H9 (cell line): ENCODE data around the gene CHN1. TPM values are rescaled to one million over a fixed set of nuclear protein-coding genes. Genes with fewer than 3 reads are reported as not detected.
A peak's percentile ranks its signal among the peaks of the same experiment; 100 is the strongest.

Experiments used
- DNase-seq: peaks from one replicate; pipeline ENCODE4 v3.0.0-alpha.2; 2017
- H2AFZ ChIP-seq: one replicate; pipeline ENCODE4 v1.6.1; 2013; ENCODE audit warnings: mild to moderate bottlenecking, low read length, control low read depth, moderate library complexity
- H2AK5ac ChIP-seq: 2 replicates; pipeline ENCODE4 v1.6.1; 2013; ENCODE audit warnings: low read length, control low read depth, mixed read lengths; ENCODE audit not compliant: insufficient read length
- H2BK120ac ChIP-seq: one replicate; pipeline ENCODE4 v1.6.1; 2013; ENCODE audit warnings: low read depth, mild to moderate bottlenecking, low read length, control low read depth, inconsistent platforms; ENCODE audit not compliant: poor library complexity, severe bottlenecking
- H2BK12ac ChIP-seq: 2 replicates; pipeline ENCODE4 v1.6.1; 2013; ENCODE audit warnings: low read length, control low read depth, mixed read lengths, low read depth; ENCODE audit not compliant: insufficient read length
- H2BK15ac ChIP-seq: 2 replicates; pipeline ENCODE4 v1.6.1; 2013; ENCODE audit warnings: low read depth, low read length, control low read depth
- H2BK20ac ChIP-seq: one replicate; pipeline ENCODE4 v1.6.1; 2013; ENCODE audit warnings: low read depth, mild to moderate bottlenecking, low read length, control low read depth, inconsistent platforms; ENCODE audit not compliant: poor library complexity, severe bottlenecking
- H2BK5ac ChIP-seq: 2 replicates; pipeline ENCODE4 v1.6.1; 2013; ENCODE audit warnings: low read length, control low read depth, mixed read lengths; ENCODE audit not compliant: insufficient read length
- H3K14ac ChIP-seq: 2 replicates; pipeline ENCODE4 v1.6.1; 2013; ENCODE audit warnings: low read length, control low read depth; ENCODE audit not compliant: insufficient read depth
- H3K18ac ChIP-seq: 2 replicates; pipeline ENCODE4 v1.6.1; 2013; ENCODE audit warnings: low read depth, mild to moderate bottlenecking, mixed read lengths, low read length, control low read depth; ENCODE audit not compliant: insufficient read length
- H3K23ac ChIP-seq: 2 replicates; pipeline ENCODE4 v1.6.1; 2013; ENCODE audit warnings: low read length, control low read depth, mixed read lengths, low read depth; ENCODE audit not compliant: insufficient read length
- H3K23me2 ChIP-seq: 2 replicates; pipeline ENCODE4 v1.6.1; 2013; ENCODE audit warnings: low read depth, mild to moderate bottlenecking, mixed read lengths, low read length, control low read depth; ENCODE audit not compliant: insufficient read length, poor library complexity, severe bottlenecking
- H3K27ac ChIP-seq: 2 replicates; pipeline ENCODE4 v1.5.1; 2013; ENCODE audit warnings: low read length, control low read depth, mixed read lengths, low read depth; ENCODE audit not compliant: insufficient read length
- H3K27me3 ChIP-seq: 2 replicates; pipeline ENCODE4 v1.6.1; 2013; ENCODE audit warnings: low read length, control low read depth, inconsistent platforms; ENCODE audit not compliant: insufficient read depth
- H3K4ac ChIP-seq: 2 replicates; pipeline ENCODE4 v1.6.1; 2013; ENCODE audit warnings: low read depth, mild to moderate bottlenecking, control low read depth, inconsistent platforms, low read length, moderate library complexity
- H3K4me1 ChIP-seq: 2 replicates; pipeline ENCODE4 v1.6.1; 2013; ENCODE audit warnings: low read length, control low read depth, inconsistent platforms; ENCODE audit not compliant: insufficient read depth
- H3K4me2 ChIP-seq: 2 replicates; pipeline ENCODE4 v1.6.1; 2013; ENCODE audit warnings: low read length, control low read depth, mixed read lengths; ENCODE audit not compliant: insufficient read length, insufficient read depth
- H3K56ac ChIP-seq: 2 replicates; pipeline ENCODE4 v1.6.1; 2013; ENCODE audit warnings: low read depth, mild to moderate bottlenecking, mixed read lengths, low read length, control low read depth; ENCODE audit not compliant: insufficient read length
- H3K79me1 ChIP-seq: 2 replicates; pipeline ENCODE4 v1.6.1; 2013; ENCODE audit warnings: low read depth, mild to moderate bottlenecking, moderate library complexity, low read length, control low read depth, inconsistent platforms; ENCODE audit not compliant: insufficient read depth, poor library complexity, severe bottlenecking
- H3K79me2 ChIP-seq: 2 replicates; pipeline ENCODE4 v1.6.1; 2013; ENCODE audit warnings: low read length, control low read depth, inconsistent platforms; ENCODE audit not compliant: insufficient read depth
- H3K9ac ChIP-seq: 2 replicates; pipeline ENCODE4 v1.6.1; 2013; ENCODE audit warnings: low read length, control low read depth, mixed read lengths; ENCODE audit not compliant: insufficient read length; ENCODE audit errors: extremely low read depth
- H3K9me3 ChIP-seq: one replicate; pipeline ENCODE4 v1.6.1; 2013; ENCODE audit warnings: low read depth, low read length, inconsistent platforms; ENCODE audit not compliant: control insufficient read depth
- H3T11ph ChIP-seq: one replicate; pipeline ENCODE4 v1.6.1; 2013; ENCODE audit warnings: mild to moderate bottlenecking, low read length, control low read depth, inconsistent platforms
- H4K20me1 ChIP-seq: one replicate; pipeline ENCODE4 v1.6.1; 2013; ENCODE audit not compliant: control insufficient read depth, insufficient read length, insufficient read depth
- H4K5ac ChIP-seq: 2 replicates; pipeline ENCODE4 v1.6.1; 2013; ENCODE audit warnings: low read depth, mild to moderate bottlenecking, mixed read lengths, low read length, control low read depth; ENCODE audit not compliant: insufficient read length
- H4K8ac ChIP-seq: replicated peaks from 2 replicates; pipeline ENCODE4 v1.6.1; 2013; ENCODE audit warnings: low read length, control low read depth, mixed read lengths, low read depth; ENCODE audit not compliant: insufficient read length
- H4K91ac ChIP-seq: 2 replicates; pipeline ENCODE4 v1.6.1; 2013; ENCODE audit warnings: low read depth, mild to moderate bottlenecking, moderate library complexity, mixed read lengths, low read length, control low read depth; ENCODE audit not compliant: insufficient read length
- H3K27ac Mint-ChIP-seq, 3 experiments: 2 replicates in 2 of 3; 3 replicates in 1 of 3; pipeline ENCODE4 v1.8.0; 2020 to 2021; ENCODE audit warnings: mixed read lengths in 3 of 3, mild to moderate bottlenecking in 1 of 3, moderate library complexity in 1 of 3
- H3K27me3 Mint-ChIP-seq: 2 replicates; pipeline ENCODE4 v1.8.0; 2021; ENCODE audit warnings: low read depth, mild to moderate bottlenecking, moderate library complexity, mixed read lengths
- H3K36me3 Mint-ChIP-seq, 3 experiments: 2 replicates in 2 of 3; 3 replicates in 1 of 3; pipeline ENCODE4 v1.8.0; 2020 to 2021; ENCODE audit warnings: low read depth in 3 of 3, mixed read lengths in 3 of 3; ENCODE audit not compliant: insufficient read depth in 1 of 3
- H3K4me1 Mint-ChIP-seq, 2 experiments: 2 replicates each; pipeline ENCODE4 v1.8.0; 2020; ENCODE audit warnings: mixed read lengths in 2 of 2
- H3K4me3 Mint-ChIP-seq, 2 experiments: 2 replicates in 1 of 2; 3 replicates in 1 of 2; pipeline ENCODE4 v1.8.0; 2020 to 2021; ENCODE audit warnings: mild to moderate bottlenecking in 2 of 2, mixed read lengths in 2 of 2, moderate library complexity in 1 of 2
- H3K9me3 Mint-ChIP-seq, 2 experiments: 2 replicates in 1 of 2; 3 replicates in 1 of 2; pipeline ENCODE4 v1.8.0; 2020; ENCODE audit warnings: mild to moderate bottlenecking in 2 of 2, mixed read lengths in 2 of 2, moderate library complexity in 1 of 2
- WGBS: extraction: QIAGEN DNeasy Blood & Tissue Kit; methylation state at CpG from one replicate; pipeline ENCODE4 v1.1.7; 2013; ENCODE audit warnings: missing lambda C conversion rate, low lambda C conversion rate, mixed read lengths; ENCODE audit not compliant: insufficient read length; ENCODE audit errors: extremely low coverage; 5-methylcytosine and 5-hydroxymethylcytosine counted together
- total RNA-seq: library from RNA; stranded (reverse); gene quantifications from 2 replicates; pipeline ENCODE4 v1.2.1, GENCODE V29; 2021
- TF ChIP-seq, protein P1 (sequence below): fragments of 200-600 bp; sonication (generic); conservative IDR thresholded peaks from 3 replicates; pipeline ENCODE4 v1.8.0; 2021; ENCODE audit warnings: antibody characterized with exemption, mild to moderate bottlenecking

Gene CHN1
- total RNA-seq, 1 experiment from 2014 or later, result 33.9 TPM

GRCh38 chr2:174829550-174829949 is 175.6 kb downstream of the CHN1 start:
- Histone ChIP-seq H4K5ac (no peak overlapping the region), H3K4ac (no peak overlapping the region), H3K27me3 (no peaks in the 10 kb centered on the region), H3K9ac (no peak overlapping the region), H3K27ac (no peak overlapping the region), H3K9me3 (no peaks in the 10 kb centered on the region), H3K79me1 (no peaks in the 10 kb centered on the region), H2BK15ac (no peak overlapping the region), H3T11ph (no peak overlapping the region), H4K20me1 (no peaks in the 10 kb centered on the region), H3K18ac (no peak overlapping the region), H2BK120ac (no peak overlapping the region), H2BK20ac (no peak overlapping the region), H2AFZ (no peak overlapping the region), H3K4me2 (no peak overlapping the region), H2AK5ac (no peak overlapping the region), H2BK5ac (no peak overlapping the region), H3K14ac (no peak overlapping the region), H3K23ac (no peak overlapping the region), H4K91ac (no peak overlapping the region), H3K4me1 (peaks cover 10% of the 10 kb centered on the region), H4K8ac (no peak overlapping the region), H3K79me2 (no peaks in the 10 kb centered on the region), H2BK12ac (no peak overlapping the region), H3K23me2 (peaks cover 2% of the 10 kb centered on the region), H3K56ac (no peak overlapping the region)
- Mint-ChIP-seq H3K4me3 (no peak overlapping the region), H3K36me3 (peaks cover 0 to 17% (median 6%) of the 10 kb centered on the region in 3 experiments; a peak in 3 of 7 replicates), H3K4me1 (peaks cover 34 to 47% of the 10 kb centered on the region in 2 experiments), H3K27ac (peak overlapping the region in 2 of 3 experiments; percentile 22 to 30; a peak in 2 of 7 replicates), H3K9me3 (no peaks in the 10 kb centered on the region), H3K27me3 (no peaks in the 10 kb centered on the region)
- TF ChIP-seq, protein P1, sequence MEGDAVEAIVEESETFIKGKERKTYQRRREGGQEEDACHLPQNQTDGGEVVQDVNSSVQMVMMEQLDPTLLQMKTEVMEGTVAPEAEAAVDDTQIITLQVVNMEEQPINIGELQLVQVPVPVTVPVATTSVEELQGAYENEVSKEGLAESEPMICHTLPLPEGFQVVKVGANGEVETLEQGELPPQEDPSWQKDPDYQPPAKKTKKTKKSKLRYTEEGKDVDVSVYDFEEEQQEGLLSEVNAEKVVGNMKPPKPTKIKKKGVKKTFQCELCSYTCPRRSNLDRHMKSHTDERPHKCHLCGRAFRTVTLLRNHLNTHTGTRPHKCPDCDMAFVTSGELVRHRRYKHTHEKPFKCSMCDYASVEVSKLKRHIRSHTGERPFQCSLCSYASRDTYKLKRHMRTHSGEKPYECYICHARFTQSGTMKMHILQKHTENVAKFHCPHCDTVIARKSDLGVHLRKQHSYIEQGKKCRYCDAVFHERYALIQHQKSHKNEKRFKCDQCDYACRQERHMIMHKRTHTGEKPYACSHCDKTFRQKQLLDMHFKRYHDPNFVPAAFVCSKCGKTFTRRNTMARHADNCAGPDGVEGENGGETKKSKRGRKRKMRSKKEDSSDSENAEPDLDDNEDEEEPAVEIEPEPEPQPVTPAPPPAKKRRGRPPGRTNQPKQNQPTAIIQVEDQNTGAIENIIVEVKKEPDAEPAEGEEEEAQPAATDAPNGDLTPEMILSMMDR, result no peak
- no peak for DNase-seq
- WGBS, result no CpG with 5 or more reads among the region's 3 CpGs
